Neuron (in vitro differentiated cells): ENCODE data around the gene TMEM39B.
"Not testable (repeated sequence)": the region's sequence is repeated elsewhere in the genome, so short reads cannot be mapped to it uniquely, and the experiment has no call there.

Source experiments
- H2AFZ ChIP-seq: one replicate; pipeline ENCODE4 v1.6.1; 2013; ENCODE audit warnings: low read depth, mild to moderate bottlenecking, inconsistent platforms, low read length, moderate library complexity
- H3K27me3 ChIP-seq: one replicate; pipeline ENCODE4 v1.6.1; 2013; ENCODE audit warnings: low read length; ENCODE audit not compliant: insufficient read depth
- H3K36me3 ChIP-seq: one replicate; pipeline ENCODE4 v1.6.1; 2013; ENCODE audit warnings: low read length; ENCODE audit not compliant: insufficient read depth
- H3K4me1 ChIP-seq: one replicate; pipeline ENCODE4 v1.6.1; 2013; ENCODE audit warnings: low read length; ENCODE audit not compliant: insufficient read depth
- H3K4me3 ChIP-seq: 2 replicates; pipeline ENCODE4 v1.5.1; 2013; ENCODE audit warnings: mild to moderate bottlenecking, low read length, moderate library complexity
- H3K9me3 ChIP-seq: one replicate; pipeline ENCODE4 v1.6.1; 2013; ENCODE audit warnings: low read length

TMEM39B gene

GRCh38 chr1:32077451-32077850, 4.7 kb downstream of the TMEM39B start:
- H3K4me3 ChIP-seq: no peak overlapping the region
- H3K36me3 ChIP-seq: peaks cover 58% of the 10 kb centered on the region
- H3K9me3 ChIP-seq: no peaks in the 10 kb centered on the region
- no peak overlapping the region for H2AFZ ChIP-seq
- peaks cover 8% of the 10 kb centered on the region for H3K4me1 ChIP-seq
- H3K27me3 ChIP-seq: no peaks in the 10 kb centered on the region

- H2AFZ ChIP-seq: no peak overlapping the region
- peaks cover 2% of the 10 kb centered on the region for H3K9me3 ChIP-seq
- H3K4me3 ChIP-seq: no peak overlapping the region
- H3K27me3 ChIP-seq: no peaks in the 10 kb centered on the region
- H3K4me1 ChIP-seq: no peaks in the 10 kb centered on the region
- H3K36me3 ChIP-seq: peaks cover 63% of the 10 kb centered on the region
Observed at GRCh38 chr1:32082022-32082421, 9.3 kb downstream of the TMEM39B start.

- not testable (repeated sequence) for H3K4me1 ChIP-seq, H3K27me3 ChIP-seq, H3K9me3 ChIP-seq, H2AFZ ChIP-seq, H3K4me3 ChIP-seq
- peaks cover 59% of the 10 kb centered on the region for H3K36me3 ChIP-seq
Observed at GRCh38 chr1:32086381-32086780, 13.6 kb downstream of the TMEM39B start.

GRCh38 chr1:32091176-32091575, 18.4 kb downstream of the TMEM39B start:
- Histone ChIP-seq H3K36me3 (peaks cover 69% of the 10 kb centered on the region), H3K4me1 (no peaks in the 10 kb centered on the region), H2AFZ (no peak overlapping the region), H3K27me3 (no peaks in the 10 kb centered on the region), H3K9me3 (no peaks in the 10 kb centered on the region), H3K4me3 (no peak overlapping the region)

- H3K9me3 ChIP-seq: no peaks in the 10 kb centered on the region
- peaks cover 68% of the 10 kb centered on the region for H3K36me3 ChIP-seq
- no peaks in the 10 kb centered on the region for H3K27me3 ChIP-seq
Observed at GRCh38 chr1:32091591-32091990, 18.9 kb downstream of the TMEM39B start.

GRCh38 chr1:32094746-32095521, 22.2 kb downstream of the TMEM39B start:
- Histone ChIP-seq H3K27me3 (no peaks in the 10 kb centered on the region), H3K4me1 (no peaks in the 10 kb centered on the region), H3K9me3 (no peaks in the 10 kb centered on the region), H3K4me3 (no peak overlapping the region), H3K36me3 (peaks cover 73% of the 10 kb centered on the region), H2AFZ (no peak overlapping the region)

More at GRCh38 chr1:32091591-32091990, 18.9 kb downstream of the TMEM39B start:
- H3K4me3 ChIP-seq: no peak overlapping the region
- H2AFZ ChIP-seq: no peak overlapping the region
- H3K4me1 ChIP-seq: no peaks in the 10 kb centered on the region

- H3K9me3 ChIP-seq: no peaks in the 10 kb centered on the region
- H3K4me1 ChIP-seq: no peaks in the 10 kb centered on the region
- peaks cover 68% of the 10 kb centered on the region for H3K36me3 ChIP-seq
Observed at GRCh38 chr1:32099426-32099825, 26.7 kb downstream of the TMEM39B start.

GRCh38 chr1:32100359-32100758, 27.6 kb downstream of the TMEM39B start:
- Histone ChIP-seq H3K36me3 (peaks cover 59% of the 10 kb centered on the region), H2AFZ (no peak overlapping the region), H3K27me3 (no peaks in the 10 kb centered on the region), H3K4me3 (no peak overlapping the region), H3K4me1 (no peaks in the 10 kb centered on the region), H3K9me3 (no peaks in the 10 kb centered on the region)

More at GRCh38 chr1:32099426-32099825, 26.7 kb downstream of the TMEM39B start:
- Histone ChIP-seq H3K4me3 (no peak overlapping the region), H3K27me3 (no peaks in the 10 kb centered on the region), H2AFZ (no peak overlapping the region)

- peaks cover 52% of the 10 kb centered on the region for H3K36me3 ChIP-seq
- no peak overlapping the region for H2AFZ ChIP-seq
- no peaks in the 10 kb centered on the region for H3K27me3 ChIP-seq
- H3K4me3 ChIP-seq: no peak overlapping the region
- no peaks in the 10 kb centered on the region for H3K4me1 ChIP-seq
- H3K9me3 ChIP-seq: no peaks in the 10 kb centered on the region
Observed at GRCh38 chr1:32100807-32101708, 28.3 kb downstream of the TMEM39B start.

GRCh38 chr1:32104127-32104526, 31.4 kb downstream of the TMEM39B start:
- Histone ChIP-seq H3K36me3 (peaks cover 32% of the 10 kb centered on the region), H3K4me3 (no peak overlapping the region), H3K4me1 (peaks cover 6% of the 10 kb centered on the region), H3K27me3 (no peaks in the 10 kb centered on the region), H3K9me3 (no peaks in the 10 kb centered on the region), H2AFZ (no peak overlapping the region)

GRCh38 chr1:32105338-32105737, 32.6 kb downstream of the TMEM39B start:
- no peak overlapping the region for H3K4me3 ChIP-seq
- peaks cover 6% of the 10 kb centered on the region for H3K4me1 ChIP-seq
- H2AFZ ChIP-seq: no peak overlapping the region
- H3K27me3 ChIP-seq: no peaks in the 10 kb centered on the region
- peaks cover 23% of the 10 kb centered on the region for H3K36me3 ChIP-seq
- no peaks in the 10 kb centered on the region for H3K9me3 ChIP-seq

- no peak overlapping the region for H3K4me3 ChIP-seq
- H3K9me3 ChIP-seq: no peaks in the 10 kb centered on the region
- peaks cover 6% of the 10 kb centered on the region for H3K4me1 ChIP-seq
- H3K27me3 ChIP-seq: no peaks in the 10 kb centered on the region
- H2AFZ ChIP-seq: no peak overlapping the region
- peaks cover 14% of the 10 kb centered on the region for H3K36me3 ChIP-seq
Observed at GRCh38 chr1:32106663-32107275, 34.0 kb downstream of the TMEM39B start.
